ENCODE measurements around the gene SCN4A.
"Not testable (repeated sequence)": the region's sequence is repeated elsewhere in the genome, so short reads cannot be mapped to it uniquely, and the experiment has no call there.

SCN4A gene

GRCh38 chr17:63911041-63911635 is 61.6 kb downstream of the SCN4A start, which contains the start of gene CSHL1:
Gene CSHL1, minus strand, starts transcription at chr17:63911258. Its CDS starts 62 bp downstream, at chr17:63911196.
- no peak for DNase-seq

DNA sequence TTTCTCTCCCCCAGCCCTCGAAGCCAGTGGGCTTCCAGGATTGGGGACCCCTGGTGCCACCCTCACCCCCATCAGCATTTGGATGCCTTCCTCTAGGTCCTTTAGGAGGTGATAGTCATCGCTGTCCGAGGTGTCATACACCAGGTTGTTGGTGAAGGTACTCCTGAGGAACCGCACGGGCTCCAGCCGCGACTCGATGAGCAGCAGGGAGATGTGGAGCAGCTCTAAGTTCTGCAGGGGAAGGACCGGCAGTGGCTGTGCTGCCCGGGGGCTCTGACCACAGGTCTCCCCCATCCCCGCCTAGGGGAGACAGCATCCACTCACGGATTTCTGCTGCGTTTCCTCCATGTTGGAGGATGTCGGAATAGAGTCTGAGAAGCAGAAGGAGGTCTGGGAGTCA is 62.6 kb downstream of the SCN4A start:
- DNase-seq = no peak

GRCh38 chr17:63909586-63909985 is 63.1 kb downstream of the SCN4A start:
- DNase-seq = not testable (repeated sequence)

GRCh38 chr17:63907161-63907778 is 65.4 kb downstream of the SCN4A start:
- DNase-seq = not testable (repeated sequence)

- DNase-seq = not testable (repeated sequence)
Measured at GRCh38 chr17:63904796-63905195, 67.9 kb downstream of the SCN4A start.

DNA sequence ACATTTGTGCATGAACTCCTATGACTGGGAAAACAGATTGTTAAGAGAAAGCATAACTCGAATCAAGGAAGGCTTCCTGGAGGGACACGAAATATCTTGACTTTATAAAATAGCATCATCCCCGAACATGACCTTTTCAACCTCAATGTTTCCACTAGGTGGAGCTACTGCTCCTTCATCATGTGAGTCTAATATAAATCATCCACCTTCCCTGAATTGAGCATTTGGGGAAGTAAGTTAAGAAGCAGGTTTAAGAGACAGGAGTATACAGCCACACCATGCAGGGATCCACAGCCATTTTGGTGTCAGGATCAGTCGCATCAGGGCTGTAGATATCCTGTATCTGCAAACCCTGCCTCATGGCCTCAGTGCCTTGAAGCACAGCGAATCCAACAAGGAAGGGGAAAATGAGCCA is 68.9 kb downstream of the SCN4A start:
- DNase-seq = peak; percentile 66

DNA sequence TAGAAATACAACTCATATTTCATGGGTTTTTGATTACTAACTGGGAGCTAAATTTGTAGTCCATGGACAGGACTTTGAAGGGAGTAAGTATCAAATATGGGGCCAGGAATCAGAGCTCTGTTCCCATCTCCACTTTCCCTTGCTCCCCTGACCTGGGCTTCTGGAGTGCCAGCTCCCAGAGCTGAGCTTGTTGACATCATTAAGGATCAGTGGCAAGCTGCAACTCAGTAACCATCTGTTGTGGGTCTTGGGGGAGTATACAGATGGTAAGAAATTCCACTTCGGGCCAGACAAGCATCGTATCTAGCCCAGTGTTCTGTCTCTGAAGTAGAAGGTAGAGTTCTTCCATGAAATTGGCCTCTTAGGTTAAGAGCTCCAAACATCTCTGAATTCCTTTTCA is 70.7 kb downstream of the SCN4A start:
- not testable (repeated sequence) for DNase-seq

DNA sequence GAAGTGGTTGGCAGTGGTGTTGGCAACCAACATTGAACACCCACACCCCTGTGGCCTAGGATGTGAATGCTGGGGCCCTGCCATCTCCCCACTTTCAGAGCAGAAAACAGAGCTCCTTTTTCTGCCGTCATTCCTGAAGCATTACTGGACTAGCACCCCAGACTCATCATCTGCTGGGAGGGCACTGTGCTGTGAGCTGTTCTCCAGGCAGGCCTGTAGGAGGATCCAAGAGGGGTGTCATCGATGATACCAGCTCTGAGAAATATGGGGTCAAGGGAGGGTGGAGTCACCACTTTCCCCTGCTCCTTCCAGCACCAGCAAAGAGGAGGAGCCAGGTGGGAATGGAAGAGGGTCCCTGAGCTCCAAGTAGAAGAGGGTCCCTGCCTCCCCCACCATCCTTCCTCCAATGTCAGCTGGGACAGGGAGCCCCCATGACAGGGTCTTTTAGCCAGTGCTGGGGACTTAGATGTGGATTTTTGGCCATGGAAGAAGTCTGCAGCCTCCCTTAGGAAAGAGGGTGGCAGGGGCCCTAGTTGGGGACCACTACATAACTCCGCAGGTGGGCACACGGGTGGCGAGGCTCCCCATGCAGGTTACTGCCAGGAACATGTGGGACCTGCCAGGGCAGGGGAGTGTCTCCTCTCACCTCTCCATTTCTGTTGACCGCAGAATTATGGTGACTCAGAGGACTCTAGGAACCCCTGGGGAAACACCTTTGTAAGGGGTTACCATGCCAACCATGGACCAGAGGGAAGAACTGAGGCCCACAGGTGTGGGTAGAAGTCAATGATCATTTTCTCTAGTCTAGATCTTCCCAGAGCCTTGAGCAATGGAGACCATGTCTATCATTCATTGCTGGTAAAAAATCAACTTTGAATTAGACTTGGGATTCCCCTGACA is 73.6 kb downstream of the SCN4A start:
- peak; percentile 50 for DNase-seq

GRCh38 chr17:63896524-63897354 is 76.0 kb downstream of the SCN4A start, which contains the start of gene CSH1:
Gene CSH1, minus strand, starts transcription at chr17:63896574. Its CDS starts 63 bp downstream, at chr17:63896511.
- not testable (repeated sequence) for DNase-seq

DNA sequence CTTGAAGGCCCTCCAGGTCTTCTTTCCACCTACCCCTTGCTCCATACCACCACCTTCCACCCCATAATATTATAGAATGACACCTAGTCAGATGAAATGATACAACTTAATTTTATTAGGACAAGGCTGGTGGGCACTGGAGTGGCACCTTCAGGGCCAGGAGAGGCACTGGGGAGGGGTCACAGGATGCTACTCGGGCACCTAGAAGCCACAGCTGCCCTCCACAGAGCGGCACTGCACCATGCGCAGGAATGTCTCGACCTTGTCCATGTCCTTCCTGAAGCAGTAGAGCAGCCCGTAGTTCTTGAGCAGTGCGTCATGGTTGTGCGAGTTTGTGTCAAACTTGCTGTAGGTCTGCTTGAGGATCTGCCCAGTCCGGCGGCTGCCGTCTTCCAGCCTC is 77.9 kb downstream of the SCN4A start:
- DNase-seq = not testable (repeated sequence)

DNA sequence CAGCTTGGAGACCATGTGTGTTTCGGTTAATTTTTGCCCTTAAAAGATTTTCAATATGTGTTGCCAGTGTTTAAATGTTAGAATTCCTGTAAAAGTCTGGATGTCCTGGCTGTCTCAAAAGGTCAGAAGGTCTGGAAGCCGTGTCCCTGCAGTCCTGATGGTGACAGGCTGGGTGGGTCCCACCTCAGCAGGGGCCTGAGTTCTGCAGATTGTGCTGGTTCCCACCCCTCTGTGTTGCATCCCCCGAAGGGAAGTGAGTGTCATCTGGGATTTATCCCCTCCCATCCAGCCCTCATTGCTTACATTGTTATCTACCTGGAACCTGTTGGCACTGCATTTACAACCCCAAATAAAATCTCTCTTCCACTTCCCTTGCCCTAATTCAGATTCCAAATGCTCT is 78.7 kb downstream of the SCN4A start:
- not testable (repeated sequence) for DNase-seq

GRCh38 chr17:63892316-63893037 is 80.2 kb downstream of the SCN4A start:
- DNase-seq = not testable (repeated sequence)

GRCh38 chr17:63889026-63889848 is 83.5 kb downstream of the SCN4A start:
- peak; percentile 39 for DNase-seq

Measured in CD4-positive, alpha-beta T cell treated with Interleukin-17A for 1 hour (primary cell).